Tibial artery (tissue), 4 donors: Measurements from ENCODE around the gene TEAD4.

Source experiments
- DNase-seq, 2 donors: peaks; one replicate each; pipeline ENCODE4 v3.0.0-alpha.2; 2019
- H3K27ac ChIP-seq, 2 donors: fragments of 200-600 bp; sonication (generic) in 1 of 2; 1 replicate in 1 of 2; 2 replicates in 1 of 2; pipeline ENCODE4 v1.5.1; 2018 to 2019; ENCODE audit warnings: mild to moderate bottlenecking in 1 of 2
- H3K27me3 ChIP-seq, 2 donors: fragments of 200-600 bp; sonication (generic) in 1 of 2; one replicate each; pipeline versions ENCODE4 v1.5.1 to v1.6.0; 2016 to 2019
- H3K36me3 ChIP-seq, 3 donors: fragments of 200-600 bp; sonication (generic) in 2 of 3; one replicate each; pipeline ENCODE4 v1.5.1; 2016 to 2019; ENCODE audit warnings: mild to moderate bottlenecking in 2 of 3
- H3K4me1 ChIP-seq, 4 donors: fragments of 200-600 bp; sonication (generic) in 2 of 4; 1 replicate in 3 of 4; 2 replicates in 1 of 4; pipeline ENCODE4 v1.5.1; 2016 to 2019
- H3K4me3 ChIP-seq, 2 donors: fragments of 200-600 bp; sonication (generic) in 1 of 2; 1 replicate in 1 of 2; 2 replicates in 1 of 2; pipeline ENCODE4 v1.5.1; 2018 to 2019; ENCODE audit warnings: mild to moderate bottlenecking in 2 of 2
- H3K9me3 ChIP-seq, 3 donors: fragments of 200-600 bp; sonication (generic) in 1 of 3; one replicate each; pipeline ENCODE4 v1.5.1; 2016 to 2019
- CTCF ChIP-seq, 2 experiments: fragments of 200-600 bp in 1 of 2; fragments of 450-650 bp in 1 of 2; IDR thresholded peaks; one replicate each; pipeline ENCODE4 v1.5.1; 2017 to 2019; ENCODE audit warnings: antibody characterized with exemption in 2 of 2, mild to moderate bottlenecking in 1 of 2, moderate library complexity in 1 of 2
- intact Hi-C: fragments of 100-400 bp; cut with DNase I; formaldehyde crosslinking; loops from one replicate; pipeline ENCODE4 v1.15.0; 2023; ENCODE audit warnings: low total_unique reads

Gene TEAD4

GRCh38 chr12:2937500-2937899 lies 21.7 kb upstream of the TEAD4 start:
- Histone ChIP-seq H3K36me3 (peaks cover 52 to 90% (median 79%) of the 10 kb centered on the region in 3 donors), H3K27ac (no peak overlapping the region), H3K4me1 (no peaks in the 10 kb centered on the region), H3K27me3 (no peaks in the 10 kb centered on the region), H3K9me3 (no peaks in the 10 kb centered on the region), H3K4me3 (no peak overlapping the region)
- TF ChIP-seq CTCF (IDR thresholded peaks at IDR 0.05): no peak
- intact Hi-C loops: loop anchor here (10.0 kb wide), 1 partner anchor 53 kb away; no protein-coding TSS in a partner anchor
- no peak for DNase-seq

- no peak overlapping the region for H3K27ac ChIP-seq
- no peak for DNase-seq
- TF ChIP-seq CTCF (IDR thresholded peaks at IDR 0.05): no peak
- H3K9me3 ChIP-seq: no peaks in the 10 kb centered on the region
- no peaks in the 10 kb centered on the region for H3K27me3 ChIP-seq
- H3K4me1 ChIP-seq: no peaks in the 10 kb centered on the region
- no peak overlapping the region for H3K4me3 ChIP-seq
- H3K36me3 ChIP-seq: peaks cover 43 to 73% (median 64%) of the 10 kb centered on the region in 3 donors
- intact Hi-C loops: loop anchor here (10.0 kb wide), 1 partner anchor 54 kb away; no protein-coding TSS in a partner anchor
These were observed 20.0 kb upstream of the TEAD4 start for GRCh38 chr12:2939191-2939590.

- H3K4me1 ChIP-seq: peaks cover 0 to 3% (median 0%) of the 10 kb centered on the region in 4 donors
- no peaks in the 10 kb centered on the region for H3K9me3 ChIP-seq
- H3K36me3 ChIP-seq: peaks cover 36 to 59% (median 50%) of the 10 kb centered on the region in 3 donors
- TF ChIP-seq CTCF (IDR thresholded peaks at IDR 0.05): no peak
- no peak overlapping the region for H3K27ac ChIP-seq
- no peak for DNase-seq
- no peaks in the 10 kb centered on the region for H3K27me3 ChIP-seq
- intact Hi-C loops: no loop called here
- no peak overlapping the region for H3K4me3 ChIP-seq
These were observed 18.6 kb upstream of the TEAD4 start for GRCh38 chr12:2940564-2940963.

- intact Hi-C loops: no loop called here
- H3K36me3 ChIP-seq: peaks cover 33 to 50% (median 43%) of the 10 kb centered on the region in 3 donors
- no peaks in the 10 kb centered on the region for H3K27me3 ChIP-seq
- no peak for TF ChIP-seq CTCF (IDR thresholded peaks at IDR 0.05)
- no peak overlapping the region for H3K4me3 ChIP-seq
- H3K27ac ChIP-seq: no peak overlapping the region
- H3K4me1 ChIP-seq: peaks cover 0 to 3% (median 0%) of the 10 kb centered on the region in 4 donors
- no peak for DNase-seq
- H3K9me3 ChIP-seq: no peaks in the 10 kb centered on the region
These were observed 17.7 kb upstream of the TEAD4 start for GRCh38 chr12:2941524-2941923.

- Histone ChIP-seq H3K4me1 (peaks cover 0 to 3% (median 0%) of the 10 kb centered on the region in 4 donors), H3K27ac (no peak overlapping the region), H3K27me3 (no peaks in the 10 kb centered on the region), H3K36me3 (peaks cover 12 to 23% (median 19%) of the 10 kb centered on the region in 3 donors), H3K9me3 (no peaks in the 10 kb centered on the region), H3K4me3 (no peak overlapping the region)
- DNase-seq: no peak
- TF ChIP-seq CTCF (IDR thresholded peaks at IDR 0.05): peak; percentile 52 to 69
- intact Hi-C loops: no loop called here
These were observed 14.7 kb upstream of the TEAD4 start for GRCh38 chr12:2944401-2945047.
